H1 (cell line): Measurements from ENCODE around the gene MGAT5B. TPM values are rescaled to one million over a fixed set of nuclear protein-coding genes. Genes with fewer than 3 reads are reported as not detected.

Experiments
- CTCF ChIA-PET: fragments of 300-600 bp; sonication (Branson Sonifier 250); formaldehyde crosslinking; loops from one replicate; lab custom pipeline; 2021; ENCODE audit not compliant: partially characterized antibody; lab: Charles Lee
- POLR2A ChIA-PET: fragments of 300-600 bp; sonication (Branson Sonifier 250); formaldehyde crosslinking; loops from one replicate; lab custom pipeline; 2021; ENCODE audit warnings: inconsistent platforms; ENCODE audit not compliant: partially characterized antibody; lab: Charles Lee
- DNase-seq, 2 experiments: peaks; one replicate each; pipeline versions ENCODE4 v3.0.0 to v3.0.0-alpha.2; 2010 to 2022; ENCODE audit warnings: low spot score in 2 of 2, low read depth in 1 of 2, mixed read lengths in 1 of 2
- FAIRE-seq: peaks from 2 replicates; lab custom pipeline; 2011; peaks lifted over from hg19 to GRCh38; lab: Jason Lieb, UNC
- H2AFZ ChIP-seq: 2 replicates; pipeline ENCODE4 v1.8.1; 2012; ENCODE audit warnings: low read length, inconsistent platforms
- H2AK5ac ChIP-seq: 2 replicates; pipeline ENCODE4 v1.6.1; 2013; ENCODE audit warnings: low read depth, low read length
- H2BK120ac ChIP-seq: replicated peaks from 2 replicates; pipeline ENCODE3; 2013; ENCODE audit warnings: low read depth, low read length, inconsistent platforms
- H2BK12ac ChIP-seq: 2 replicates; pipeline ENCODE4 v1.6.1; 2013; ENCODE audit warnings: low read depth, low read length
- H2BK15ac ChIP-seq: 2 replicates; pipeline ENCODE4 v1.6.1; 2013; ENCODE audit warnings: low read length
- H2BK20ac ChIP-seq: 2 replicates; pipeline ENCODE4 v1.6.1; 2013; ENCODE audit warnings: low read length
- H2BK5ac ChIP-seq: 2 replicates; pipeline ENCODE4 v1.6.1; 2013; ENCODE audit warnings: low read depth, low read length
- H3K14ac ChIP-seq: 2 replicates; pipeline ENCODE4 v1.6.1; 2013; ENCODE audit warnings: inconsistent platforms; ENCODE audit not compliant: insufficient read length
- H3K18ac ChIP-seq: 2 replicates; pipeline ENCODE4 v1.6.1; 2013; ENCODE audit warnings: low read length; ENCODE audit errors: extremely low read depth
- H3K23ac ChIP-seq: 2 replicates; pipeline ENCODE4 v1.6.1; 2013; ENCODE audit warnings: inconsistent platforms; ENCODE audit not compliant: insufficient read length
- H3K23me2 ChIP-seq: 2 replicates; pipeline ENCODE4 v1.6.1; 2013; ENCODE audit warnings: low read depth, low read length
- H3K27ac ChIP-seq: 2 replicates; pipeline ENCODE4 v1.6.1; 2011; ENCODE audit warnings: low read depth, low read length, inconsistent platforms
- H3K27me3 ChIP-seq, 4 experiments: replicated peaks in 1 of 4; 1 replicate in 1 of 4; 2 replicates in 3 of 4; pipeline versions ENCODE4 v1.6.1 to v1.8.1; 2011 to 2013; ENCODE audit warnings: low read length in 3 of 4, mild to moderate bottlenecking in 3 of 4, inconsistent platforms in 2 of 4, mixed read lengths in 2 of 4, moderate library complexity in 1 of 4; ENCODE audit not compliant: control insufficient read depth in 3 of 4, insufficient read depth in 3 of 4; ENCODE audit errors: extremely low read depth in 1 of 4
- H3K36me3 ChIP-seq, 4 experiments: 2 replicates each; pipeline versions ENCODE4 v1.6.1 to v1.8.1; 2011 to 2013; ENCODE audit warnings: mild to moderate bottlenecking in 4 of 4, low read length in 3 of 4, moderate library complexity in 2 of 4, control low read depth in 1 of 4, inconsistent platforms in 1 of 4; ENCODE audit not compliant: insufficient read depth in 4 of 4, control insufficient read depth in 2 of 4
- H3K4ac ChIP-seq: replicated peaks from 2 replicates; pipeline ENCODE3; 2013; ENCODE audit warnings: low read length, low read depth, mixed read lengths, inconsistent platforms; ENCODE audit not compliant: insufficient read length
- H3K4me1 ChIP-seq, 4 experiments: replicated peaks in 1 of 4; 1 replicate in 1 of 4; 2 replicates in 3 of 4; pipeline versions ENCODE4 v1.6.1 to v1.8.1; 2011 to 2013; ENCODE audit warnings: low read length in 3 of 4, inconsistent platforms in 2 of 4, mixed read lengths in 1 of 4; ENCODE audit not compliant: insufficient read depth in 4 of 4, control insufficient read depth in 3 of 4
- H3K4me2 ChIP-seq, 2 experiments: 2 replicates each; pipeline versions ENCODE4 v1.6.1 to v1.8.1; 2011 to 2013; ENCODE audit warnings: low read depth in 2 of 2, low read length in 2 of 2, control low read depth in 1 of 2, inconsistent platforms in 1 of 2, mild to moderate bottlenecking in 1 of 2; ENCODE audit not compliant: insufficient read depth in 1 of 2
- H3K4me3 ChIP-seq, 4 experiments: fragments of 200-600, 300-600 bp in 1 of 4; sonication (generic), shearing (Covaris generic), sonication (Bioruptor Twin) in 1 of 4; 2 replicates each; pipeline versions ENCODE4 v1.5.1 to v1.8.1; 2011 to 2016; ENCODE audit warnings: low read length in 4 of 4, low read depth in 3 of 4, control low read depth in 2 of 4, inconsistent platforms in 2 of 4, mild to moderate bottlenecking in 2 of 4, mixed read lengths in 1 of 4, moderate library complexity in 1 of 4; ENCODE audit not compliant: insufficient read depth in 2 of 4; ENCODE audit errors: extremely low read depth in 1 of 4
- H3K56ac ChIP-seq: replicated peaks from 2 replicates; pipeline ENCODE3; 2013; ENCODE audit warnings: low read depth, mild to moderate bottlenecking, mixed read lengths, low read length, inconsistent platforms; ENCODE audit not compliant: insufficient read length
- H3K79me1 ChIP-seq: 2 replicates; pipeline ENCODE4 v1.6.1; 2013; ENCODE audit warnings: low read depth, low read length, control low read depth
- H3K79me2 ChIP-seq, 2 experiments: 2 replicates each; pipeline versions ENCODE4 v1.6.1 to v1.8.1; 2012 to 2013; ENCODE audit warnings: low read length in 2 of 2, mild to moderate bottlenecking in 2 of 2, inconsistent platforms in 1 of 2; ENCODE audit not compliant: insufficient read depth in 2 of 2, control insufficient read depth in 1 of 2
- H3K9ac ChIP-seq, 4 experiments: replicated peaks in 1 of 4; 1 replicate in 1 of 4; 2 replicates in 3 of 4; pipeline versions ENCODE4 v1.6.1 to v1.8.1; 2011 to 2013; ENCODE audit warnings: low read depth in 3 of 4, low read length in 3 of 4, control low read depth in 2 of 4, mild to moderate bottlenecking in 2 of 4, moderate library complexity in 2 of 4, inconsistent platforms in 1 of 4; ENCODE audit errors: extremely low read depth in 1 of 4
- H3K9me3 ChIP-seq, 2 experiments: 2 replicates each; pipeline versions ENCODE4 v1.6.1 to v1.8.1; 2012 to 2013; ENCODE audit warnings: mild to moderate bottlenecking in 2 of 2, moderate library complexity in 2 of 2, control low read depth in 1 of 2, inconsistent platforms in 1 of 2, low read depth in 1 of 2, low read length in 1 of 2, mixed read lengths in 1 of 2; ENCODE audit not compliant: insufficient read depth in 2 of 2
- H4K20me1 ChIP-seq, 2 experiments: replicated peaks in 1 of 2; 2 replicates each; pipeline versions ENCODE3 to v1.8.1; 2011 to 2013; ENCODE audit warnings: inconsistent platforms in 2 of 2, low read length in 2 of 2, mild to moderate bottlenecking in 1 of 2; ENCODE audit not compliant: insufficient read depth in 2 of 2, control insufficient read depth in 1 of 2
- H4K5ac ChIP-seq: 2 replicates; pipeline ENCODE4 v1.6.1; 2013; ENCODE audit warnings: low read length, low read depth, mixed read lengths, inconsistent platforms; ENCODE audit not compliant: insufficient read length
- H4K8ac ChIP-seq: 2 replicates; pipeline ENCODE4 v1.8.0; 2013; ENCODE audit warnings: mild to moderate bottlenecking, moderate library complexity, low read length, inconsistent platforms; ENCODE audit not compliant: insufficient read depth; ENCODE audit errors: extremely low read depth
- H4K91ac ChIP-seq: replicated peaks from 2 replicates; pipeline ENCODE3; 2013; ENCODE audit warnings: low read length, mixed read lengths, inconsistent platforms; ENCODE audit not compliant: insufficient read length
- BACH1 ChIP-seq: IDR thresholded peaks from 2 replicates; pipeline ENCODE4 v1.6.1; 2012; ENCODE audit warnings: low read length, improper control_type of control experiment
- CEBPB ChIP-seq: IDR thresholded peaks from 2 replicates; pipeline ENCODE4 v1.6.1; 2012; ENCODE audit warnings: low read depth, low read length
- KDM1A ChIP-seq: fragments of 200-600, 300-600 bp; sonication (generic); IDR thresholded peaks from 2 replicates; pipeline ENCODE4 v1.7.1; 2016; ENCODE audit warnings: mild to moderate bottlenecking, low read length, borderline replicate concordance
- NRF1 ChIP-seq: IDR thresholded peaks from 2 replicates; pipeline ENCODE4 v1.6.1; 2011; ENCODE audit warnings: mild to moderate bottlenecking, low read depth, low read length, improper control_type of control experiment
- POLR2A ChIP-seq, 2 experiments: IDR thresholded peaks; 1 replicate in 1 of 2; 2 replicates in 1 of 2; pipeline ENCODE4 v1.6.1; 2011; ENCODE audit warnings: low read depth in 2 of 2, low read length in 2 of 2, mild to moderate bottlenecking in 2 of 2; ENCODE audit errors: control extremely low read depth in 1 of 2
- RBBP5 ChIP-seq: IDR thresholded peaks from 2 replicates; pipeline ENCODE4 v1.7.1; 2012; ENCODE audit warnings: low read depth, mild to moderate bottlenecking, inconsistent platforms, low read length, moderate library complexity, borderline replicate concordance
- RFX5 ChIP-seq: IDR thresholded peaks from 2 replicates; pipeline ENCODE4 v1.6.1; 2011; ENCODE audit warnings: low read depth, low read length, improper control_type of control experiment, borderline replicate concordance
- SP2 ChIP-seq: IDR thresholded peaks from 2 replicates; pipeline ENCODE4 v1.6.1; 2012; ENCODE audit warnings: mild to moderate bottlenecking, low read length, inconsistent platforms
- TAF1 ChIP-seq: IDR thresholded peaks from 2 replicates; pipeline ENCODE4 v1.6.1; 2011; ENCODE audit warnings: mild to moderate bottlenecking, low read depth, low read length
- TBP ChIP-seq: IDR thresholded peaks from 2 replicates; pipeline ENCODE4 v1.6.1; 2011; ENCODE audit warnings: low read depth, low read length, improper control_type of control experiment
- TCF12 ChIP-seq: IDR thresholded peaks from 2 replicates; pipeline ENCODE4 v1.6.1; 2011; ENCODE audit warnings: low read depth, mild to moderate bottlenecking, low read length
- WGBS, 2 experiments: shearing (Covaris generic) in 1 of 2; methylation state at CpG; one replicate each; pipeline versions ENCODE4 v1.1.6 to v1.1.7; 2013 to 2015; ENCODE audit warnings: low lambda C conversion rate in 2 of 2, mixed read lengths in 2 of 2, inconsistent platforms in 1 of 2, low coverage in 1 of 2, missing lambda C conversion rate in 1 of 2; ENCODE audit not compliant: insufficient replicate concordance in 2 of 2, insufficient coverage in 1 of 2, insufficient read length in 1 of 2; ENCODE audit errors: extremely low coverage in 1 of 2, missing lambda C conversion rate in 1 of 2; 5-methylcytosine and 5-hydroxymethylcytosine counted together
- polyA plus RNA-seq, 7 experiments: library from polyadenylated mRNA; depleted of rRNA in 3 of 7; stranded (reverse) in 5 of 7; unstranded in 2 of 7; fragments of >200 nt in 5 of 7; fragments of 200-250 nt in 2 of 7; gene quantifications; 1 replicate in 5 of 7; 2 replicates in 1 of 7; 4 replicates in 1 of 7; pipeline versions ENCODE4 v1.2.1 to v1.2.3, GENCODE V29; 2011 to 2013; ENCODE audit warnings: missing spikeins in 2 of 7, mixed read lengths in 2 of 7
- total RNA-seq: library from RNA; stranded (reverse); fragmentation: NEBNext Ultra II Directional; extraction: Animal tissue kit (Norgen Biotek cat#: 25700); gene quantifications from 2 replicates; pipeline ENCODE4 v1.2.1, GENCODE V29; 2021
- TF ChIP-seq, protein P1 (sequence below): IDR thresholded peaks from 2 replicates; pipeline ENCODE4 v1.6.1; 2012; ENCODE audit warnings: low read length, inconsistent platforms

MGAT5B gene
- total and polyA plus RNA-seq, 2 of the 8 experiments (the other 6 are each of a cell fraction or from before 2014, with no cell fraction given), result 7.9 to 8.2 TPM

DNA sequence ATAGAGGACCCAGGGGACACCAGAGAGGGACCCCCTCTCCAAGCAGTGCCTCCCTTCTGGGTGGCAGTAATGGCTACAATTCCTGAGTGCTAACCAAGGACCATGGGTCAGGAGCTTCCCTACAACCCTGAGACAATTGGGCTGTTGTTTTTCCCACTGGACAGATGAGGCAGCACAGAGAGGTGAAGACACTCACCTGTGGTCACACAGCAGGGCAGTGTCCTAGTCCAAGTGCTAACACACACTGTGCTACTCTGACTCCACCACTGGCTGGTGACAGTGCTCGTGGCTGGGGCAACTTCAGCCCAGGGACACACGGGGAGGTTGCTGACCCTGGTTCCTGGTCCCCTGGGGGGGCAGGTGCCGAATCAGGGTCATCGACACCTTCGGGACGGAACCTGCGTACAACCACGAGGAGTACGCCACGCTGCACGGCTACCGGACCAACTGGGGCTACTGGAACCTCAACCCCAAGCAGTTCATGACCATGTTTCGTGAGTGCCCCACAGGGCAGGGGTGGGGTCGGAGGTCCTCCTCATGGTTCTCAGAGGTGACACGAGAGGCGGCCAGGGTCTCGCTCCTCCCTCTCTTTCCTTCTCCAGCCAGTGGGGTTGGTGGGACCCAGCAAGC, 58.1 kb downstream of the MGAT5B start:
- FAIRE-seq, result no peak
- no peak for TF ChIP-seq KDM1A
- TF ChIP-seq RFX5, result no peak
- no peak for TF ChIP-seq NRF1
- no peak for TF ChIP-seq POLR2A (IDR thresholded peaks at IDR 0.05; ENCODE audit: control extremely low read depth in 1 of 2, low read depth in 2 of 2, low read length in 2 of 2)
- TF ChIP-seq RBBP5, result no peak
- no peak for TF ChIP-seq CEBPB
- no peak for TF ChIP-seq TAF1
- TF ChIP-seq, protein P1, sequence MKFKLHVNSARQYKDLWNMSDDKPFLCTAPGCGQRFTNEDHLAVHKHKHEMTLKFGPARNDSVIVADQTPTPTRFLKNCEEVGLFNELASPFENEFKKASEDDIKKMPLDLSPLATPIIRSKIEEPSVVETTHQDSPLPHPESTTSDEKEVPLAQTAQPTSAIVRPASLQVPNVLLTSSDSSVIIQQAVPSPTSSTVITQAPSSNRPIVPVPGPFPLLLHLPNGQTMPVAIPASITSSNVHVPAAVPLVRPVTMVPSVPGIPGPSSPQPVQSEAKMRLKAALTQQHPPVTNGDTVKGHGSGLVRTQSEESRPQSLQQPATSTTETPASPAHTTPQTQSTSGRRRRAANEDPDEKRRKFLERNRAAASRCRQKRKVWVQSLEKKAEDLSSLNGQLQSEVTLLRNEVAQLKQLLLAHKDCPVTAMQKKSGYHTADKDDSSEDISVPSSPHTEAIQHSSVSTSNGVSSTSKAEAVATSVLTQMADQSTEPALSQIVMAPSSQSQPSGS, result no peak
- no peak for TF ChIP-seq TCF12
- TF ChIP-seq BACH1, result no peak
- no peak for TF ChIP-seq SP2
- TF ChIP-seq TBP, result no peak

More for the DNA sequence above, 58.1 kb downstream of the MGAT5B start:
- Histone ChIP-seq H2AFZ (no peak overlapping the region), H3K79me1 (no peaks in the 10 kb centered on the region), H2AK5ac (no peak overlapping the region), H3K18ac (no peak overlapping the region), H3K23me2 (no peaks in the 10 kb centered on the region), H2BK5ac (no peak overlapping the region; the same call in 1 of the 2 replicates), H3K9me3 (0 out of 4 replicates have a peak, but pooled peaks cover 0 to 3% of the 10 kb centered on the region in 2 experiments), H3K14ac (no peak overlapping the region), H2BK15ac (peak overlapping the region; percentile 61; the same call in 1 of the 2 replicates), H3K56ac (no peak overlapping the region), H4K20me1 (peaks cover 0 to 5% of the 10 kb centered on the region in 2 experiments), H3K27me3 (no peaks in the 10 kb centered on the region), H3K4ac (no peak overlapping the region), H3K36me3 (no peaks in the 10 kb centered on the region), H2BK20ac (no peak overlapping the region), H2BK12ac (0 out of 2 replicates have a peak overlapping the region, but pooled peaks have one; percentile 17), H3K23ac (no peak overlapping the region), H4K5ac (no peak overlapping the region), H3K4me3 (no peak overlapping the region), H3K4me2 (no peak overlapping the region), H3K4me1 (peaks cover 0 to 2% (median 0%) of the 10 kb centered on the region in 4 experiments; a peak in 1 of 7 replicates), H3K79me2 (no peaks in the 10 kb centered on the region), H2BK120ac (no peak overlapping the region), H4K91ac (no peak overlapping the region), H3K27ac (no peak overlapping the region), H3K9ac (no peak overlapping the region), H4K8ac (no peak overlapping the region)
- ChIA-PET CTCF (interaction anchor here (0.8 to 1.6 kb wide), 2 partner anchors 14 kb away, joined by 3 to 7 read pairs; no protein-coding TSS in a partner anchor), POLR2A (no interaction called here)
- no peak for DNase-seq
- 90% methylated on average over 14 of the region's 17 CpGs; no CpG with 5 or more reads in 1 of the 2 experiments for WGBS, 2 experiments
